Heart left ventricle (tissue), 16 donors: Measurements from ENCODE around the gene NCLN. TPM values are rescaled to one million over a fixed set of nuclear protein-coding genes. Genes with fewer than 3 reads are reported as not detected.

ENCODE experiments used
- ATAC-seq, 4 donors: fragments of 200-7000 bp; cut with Tn5 transposase; one replicate each; pipeline ENCODE4 v1.9.1; 2020 to 2022; ENCODE audit warnings: moderate library complexity in 4 of 4, mild to moderate bottlenecking in 3 of 4, moderate number of reproducible peaks in 1 of 4
- DNase-seq, 5 donors: peaks; one replicate each; pipeline ENCODE4 v3.0.0-alpha.2; 2020
- H3K27ac ChIP-seq, 12 donors: fragments of 200-600 bp; sonication (generic) in 4 of 12; one replicate each; pipeline versions ENCODE4 v1.5.0 to v1.8.0; 2016 to 2022; ENCODE audit warnings: mild to moderate bottlenecking in 2 of 12
- H3K27me3 ChIP-seq, 9 donors: fragments of 200-600 bp; sonication (generic) in 2 of 9; one replicate each; pipeline versions ENCODE4 v1.5.1 to v1.8.0; 2016 to 2022; ENCODE audit warnings: mild to moderate bottlenecking in 3 of 9
- H3K36me3 ChIP-seq, 9 donors: fragments of 200-600 bp; sonication (generic) in 2 of 9; one replicate each; pipeline versions ENCODE4 v1.5.0 to v1.8.0; 2018 to 2022; ENCODE audit warnings: mild to moderate bottlenecking in 2 of 9
- H3K4me1 ChIP-seq, 12 donors: fragments of 200-600 bp; sonication (generic) in 4 of 12; one replicate each; pipeline versions ENCODE4 v1.5.0 to v1.8.0; 2016 to 2022; ENCODE audit warnings: mild to moderate bottlenecking in 3 of 12
- H3K4me3 ChIP-seq, 12 donors: fragments of 200-600 bp; sonication (generic) in 4 of 12; one replicate each; pipeline versions ENCODE4 v1.5.0 to v1.8.0; 2017 to 2022; ENCODE audit warnings: mild to moderate bottlenecking in 9 of 12, moderate library complexity in 4 of 12
- H3K9me3 ChIP-seq, 12 donors: fragments of 200-600 bp; sonication (generic) in 4 of 12; one replicate each; pipeline versions ENCODE4 v1.5.0 to v1.8.0; 2016 to 2022; ENCODE audit warnings: mild to moderate bottlenecking in 1 of 12
- POLR2A ChIP-seq, 2 donors: fragments of 450-650 bp; IDR thresholded peaks; one replicate each; pipeline ENCODE4 v1.6.1; 2017; ENCODE audit warnings: antibody characterized with exemption in 2 of 2, mild to moderate bottlenecking in 2 of 2, moderate library complexity in 2 of 2
- WGBS, 4 donors: extraction: QIAGEN DNeasy Blood & Tissue Kit in 2 of 4; methylation state at CpG; one replicate each; pipeline versions ENCODE4 v1.1.5 to v1.1.7; 2013 to 2018; 5-methylcytosine and 5-hydroxymethylcytosine counted together
- intact Hi-C, 10 donors: fragments of 100-400 bp; cut with DNase I; formaldehyde crosslinking; loops; one replicate each; pipeline versions ENCODE4 v1.11.1 to v1.14.2; 2022
- polyA plus RNA-seq, 2 donors: library from polyadenylated mRNA; stranded (reverse); fragments of 200-250 nt; gene quantifications; one replicate each; pipeline ENCODE4 v1.2.3, GENCODE V29; 2013
- total RNA-seq, 9 donors: library from RNA; depleted of rRNA in 2 of 9; stranded (reverse); fragments of >200 nt in 2 of 9; fragmentation: NEBNext Ultra II Directional in 3 of 9; extraction: Animal tissue kit (Norgen Biotek cat#: 25700) in 3 of 9; gene quantifications; one replicate each; pipeline versions ENCODE4 v1.1.0 to v1.2.4, GENCODE V29; 2016 to 2023
- TF ChIP-seq, protein P1 (sequence below), 12 donors: fragments of 200-600 bp; sonication (generic) in 4 of 12; IDR thresholded peaks; one replicate each; pipeline versions ENCODE4 v1.5.0 to v1.8.0; 2018 to 2022; ENCODE audit warnings: antibody characterized with exemption in 12 of 12, mild to moderate bottlenecking in 5 of 12
- donor health status: ischemic (EF 13 %, LVEDD 7.1; RV severe dilation, severe dysfunction).
- donor health status: healthy with polysubstance abuse.
- donor health status: DM: no; HTN: yes; CAD: no.
- donor health status: DM: no; HTN: no; CAD: no.
- donor health status: ischemic (EF 25% LVEDD 6.9; RV normal size, moderate dysfunction).
- donor health status: ischemic (EF 25% LVEDD 5.7; RV mildly dilated, moderate dysfunction).
- donor health status: healthy.
- donor health status: DM: yes; HTN: yes; CAD: no.
- donor health status: ischemic (EF 35%, LVEDD 5.7; RV mildly dilated, moderate dysfunction).
- donor health status: nonischemic (EF 11% LVEDD 7.7; RV severe dilation, severe dysfunction).
- donor health status: DM: yes; HTN: yes; CAD: no.
- donor health status: PGD.
- donor health status: ischemic (EF 29% LVEDD 5.4; RV normal size, mild dysfunction).
- donor health status: nonischemic (EF 23%, LVEDD 6.1; RV moderate dilation, normal function).

NCLN gene
- total and polyA plus RNA-seq, 11 donors = 16.7 to 67.5 (median 26.4) TPM

DNA sequence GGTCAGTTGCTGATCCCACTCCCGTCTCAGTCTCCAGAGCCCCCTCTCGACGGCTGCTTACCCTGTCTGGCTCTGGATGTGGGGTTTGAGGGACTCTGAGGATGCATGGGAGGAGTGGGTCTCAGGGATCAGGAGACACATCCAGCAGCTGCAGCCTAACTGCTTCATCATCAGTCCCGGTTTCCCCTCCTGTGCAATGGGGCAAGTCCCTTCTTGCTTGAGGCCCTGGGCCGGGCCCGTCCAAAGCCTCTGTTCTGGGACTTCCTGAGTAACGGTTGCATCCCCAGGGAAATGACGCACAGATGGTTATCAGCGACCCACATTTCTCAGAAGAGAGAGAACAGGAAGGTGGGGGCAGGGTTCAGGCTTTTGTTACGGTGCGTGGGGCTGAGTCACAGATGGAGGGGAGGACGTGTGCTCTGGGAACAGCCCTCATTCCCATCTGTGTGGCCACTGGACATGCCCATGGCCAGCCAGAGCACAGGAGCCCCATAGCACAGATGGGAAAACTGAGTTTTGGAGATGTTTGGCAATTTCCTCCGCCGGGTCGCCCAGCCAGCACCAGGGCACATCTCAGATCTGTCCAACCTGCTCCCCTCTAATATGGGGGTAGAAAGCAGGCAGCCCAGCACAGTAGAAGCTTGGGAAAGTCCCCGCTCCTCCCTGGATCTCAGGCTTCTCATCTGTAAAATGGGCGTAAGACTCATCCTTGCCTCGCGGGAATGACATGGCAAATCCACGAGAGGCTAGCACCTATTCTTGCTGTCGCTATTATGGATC lies 30.6 kb upstream of the NCLN start:
- TF ChIP-seq, protein P1, sequence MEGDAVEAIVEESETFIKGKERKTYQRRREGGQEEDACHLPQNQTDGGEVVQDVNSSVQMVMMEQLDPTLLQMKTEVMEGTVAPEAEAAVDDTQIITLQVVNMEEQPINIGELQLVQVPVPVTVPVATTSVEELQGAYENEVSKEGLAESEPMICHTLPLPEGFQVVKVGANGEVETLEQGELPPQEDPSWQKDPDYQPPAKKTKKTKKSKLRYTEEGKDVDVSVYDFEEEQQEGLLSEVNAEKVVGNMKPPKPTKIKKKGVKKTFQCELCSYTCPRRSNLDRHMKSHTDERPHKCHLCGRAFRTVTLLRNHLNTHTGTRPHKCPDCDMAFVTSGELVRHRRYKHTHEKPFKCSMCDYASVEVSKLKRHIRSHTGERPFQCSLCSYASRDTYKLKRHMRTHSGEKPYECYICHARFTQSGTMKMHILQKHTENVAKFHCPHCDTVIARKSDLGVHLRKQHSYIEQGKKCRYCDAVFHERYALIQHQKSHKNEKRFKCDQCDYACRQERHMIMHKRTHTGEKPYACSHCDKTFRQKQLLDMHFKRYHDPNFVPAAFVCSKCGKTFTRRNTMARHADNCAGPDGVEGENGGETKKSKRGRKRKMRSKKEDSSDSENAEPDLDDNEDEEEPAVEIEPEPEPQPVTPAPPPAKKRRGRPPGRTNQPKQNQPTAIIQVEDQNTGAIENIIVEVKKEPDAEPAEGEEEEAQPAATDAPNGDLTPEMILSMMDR (IDR thresholded peaks at IDR 0.05) = no peak
- Histone ChIP-seq H3K4me1 (peaks cover 0 to 17% (median 6%) of the 10 kb centered on the region in 12 donors), H3K9me3 (peaks cover 0 to 3% (median 0%) of the 10 kb centered on the region in 12 donors), H3K4me3 (peak overlapping the region in 5 of 12 donors; percentile 0 to 34 (median 18)), H3K27ac (peak overlapping the region in 11 of 12 donors; percentile 0 to 90 (median 77)), H3K27me3 (peaks cover 0 to 4% (median 0%) of the 10 kb centered on the region in 9 donors), H3K36me3 (peaks cover 0 to 34% (median 0%) of the 10 kb centered on the region in 9 donors)
- 54 to 70% (median 60%) methylated on average over 16 to 21 of the region's 21 CpGs for WGBS, 4 donors
- intact Hi-C loops = loop anchor here in 1 of 10 donors (10.0 kb wide), 1 partner anchor 270 kb away; no protein-coding TSS in a partner anchor
- ATAC-seq (peak; percentile 91 to 96 (median 94)), DNase-seq (peak; percentile 86 to 93 (median 87))

DNA sequence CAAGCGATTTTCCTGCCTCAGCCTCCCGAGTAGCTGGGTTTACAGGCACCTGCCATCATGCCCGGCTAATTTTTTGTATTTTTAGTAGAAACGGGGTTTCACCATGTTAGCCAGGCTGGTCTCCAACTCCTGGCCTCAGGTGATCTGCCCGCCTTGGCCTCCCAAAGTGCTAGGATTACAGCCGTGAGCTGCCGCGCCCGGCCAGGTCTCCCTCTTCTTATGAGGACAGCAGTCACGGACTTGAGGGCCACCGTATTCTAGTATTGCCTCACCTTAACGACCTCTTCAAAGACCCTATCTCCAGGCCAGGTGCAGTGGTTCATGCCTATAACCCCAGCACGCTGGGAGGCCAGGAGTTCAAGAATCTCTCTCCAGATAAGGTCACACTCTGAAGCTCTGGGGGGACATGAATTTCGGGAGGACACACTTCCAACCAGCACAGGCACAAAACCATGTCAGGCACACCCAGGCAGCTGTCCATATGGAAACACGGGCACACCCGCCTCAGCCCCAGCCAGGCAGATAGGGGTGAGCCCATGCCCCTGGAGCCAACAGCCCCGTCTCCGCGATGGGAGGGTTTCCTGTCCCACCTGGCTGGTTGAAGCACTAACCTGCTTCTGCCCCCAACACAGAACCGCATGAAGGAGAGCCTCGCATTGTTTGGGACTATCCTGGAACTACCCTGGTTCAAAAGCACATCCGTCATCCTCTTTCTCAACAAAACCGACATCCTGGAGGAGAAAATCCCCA lies 28.5 kb upstream of the NCLN start:
- Histone ChIP-seq H3K36me3 (peaks cover 0 to 31% (median 0%) of the 10 kb centered on the region in 9 donors), H3K4me3 (no peak overlapping the region), H3K27me3 (no peaks in the 10 kb centered on the region), H3K4me1 (peaks cover 0 to 24% (median 6%) of the 10 kb centered on the region in 12 donors), H3K9me3 (peaks cover 0 to 8% (median 0%) of the 10 kb centered on the region in 12 donors), H3K27ac (no peak overlapping the region)
- TF ChIP-seq, protein P1 (IDR thresholded peaks at IDR 0.05) = no peak
- no peak for TF ChIP-seq POLR2A (IDR thresholded peaks at IDR 0.05)
- 76 to 82% (median 78%) methylated on average over 19 to 23 of the region's 23 CpGs for WGBS, 4 donors
- ATAC-seq = no peak
- intact Hi-C loops = loop anchor here in 1 of 10 donors (10.0 kb wide), 1 partner anchor 272 kb away; no protein-coding TSS in a partner anchor
- DNase-seq = no peak

DNA sequence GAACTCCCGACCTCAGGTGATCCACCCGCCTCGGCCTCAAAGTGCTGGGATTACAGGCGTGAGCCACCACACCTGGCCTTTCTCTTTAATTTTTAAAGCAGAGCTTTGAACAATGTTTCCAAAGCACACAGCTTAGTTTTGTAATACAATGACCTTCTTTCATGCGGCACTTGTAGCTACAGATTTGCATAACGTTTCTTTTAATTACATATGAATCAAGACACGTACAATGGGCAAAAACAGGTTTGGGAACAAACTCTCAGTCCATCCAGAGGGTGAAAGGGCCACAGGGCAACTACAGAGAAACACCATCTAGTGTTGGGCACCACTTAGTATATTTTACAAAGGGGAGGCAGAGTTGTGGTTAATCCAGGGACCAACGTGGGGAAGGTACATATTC lies 26.2 kb upstream of the NCLN start:
- Histone ChIP-seq H3K36me3 (peaks cover 0 to 31% (median 0%) of the 10 kb centered on the region in 9 donors), H3K9me3 (peaks cover 0 to 8% (median 0%) of the 10 kb centered on the region in 12 donors), H3K4me3 (no peak overlapping the region), H3K27ac (no peak overlapping the region), H3K27me3 (no peaks in the 10 kb centered on the region), H3K4me1 (peaks cover 0 to 34% (median 7%) of the 10 kb centered on the region in 12 donors)
- DNase-seq (no peak), ATAC-seq (no peak)
- TF ChIP-seq, protein P1 (IDR thresholded peaks at IDR 0.05) = no peak
- TF ChIP-seq POLR2A (IDR thresholded peaks at IDR 0.05) = no peak
- 71 to 81% (median 76%) methylated on average over 8 of the region's 8 CpGs for WGBS, 4 donors
- intact Hi-C loops = loop anchor here in 1 of 10 donors (10.0 kb wide), 1 partner anchor 275 kb away; no protein-coding TSS in a partner anchor
